Tibial nerve (tissue), 4 donors: ENCODE results near the gene HIPK3. TPM values are rescaled to one million over a fixed set of nuclear protein-coding genes. Genes with fewer than 3 reads are reported as not detected.
A peak's percentile ranks its signal among the peaks of the same experiment; 100 is the strongest.
"Not testable (repeated sequence)": the region's sequence is repeated elsewhere in the genome, so short reads cannot be mapped to it uniquely, and the experiment has no call there.

Source experiments
- DNase-seq, 2 donors: peaks; one replicate each; pipeline ENCODE4 v3.0.0-alpha.2; 2019; ENCODE audit warnings: low spot score in 2 of 2
- H3K27ac ChIP-seq, 4 donors: fragments of 200-600 bp; sonication (generic) in 3 of 4; one replicate each; pipeline ENCODE4 v1.5.1; 2017 to 2019; ENCODE audit warnings: mild to moderate bottlenecking in 1 of 4
- H3K27me3 ChIP-seq, 2 donors: fragments of 200-600 bp; sonication (generic) in 1 of 2; one replicate each; pipeline versions ENCODE4 v1.5.1 to v1.6.0; 2017 to 2019
- H3K36me3 ChIP-seq, 3 donors: fragments of 200-600 bp; sonication (generic); one replicate each; pipeline ENCODE4 v1.5.1; 2018 to 2019
- H3K4me1 ChIP-seq, 4 donors: fragments of 200-600 bp; sonication (generic) in 3 of 4; one replicate each; pipeline ENCODE4 v1.5.1; 2017 to 2019
- H3K4me3 ChIP-seq, 4 donors: fragments of 200-600 bp; sonication (generic) in 3 of 4; one replicate each; pipeline ENCODE4 v1.5.1; 2017 to 2019; ENCODE audit warnings: mild to moderate bottlenecking in 1 of 4, moderate library complexity in 1 of 4
- H3K9me3 ChIP-seq, 4 donors: fragments of 200-600 bp; sonication (generic) in 3 of 4; one replicate each; pipeline ENCODE4 v1.5.1; 2017 to 2019
- CTCF ChIP-seq, 5 experiments: fragments of 200-600 bp in 3 of 5; fragments of 450-650 bp in 2 of 5; sonication (generic) in 3 of 5; IDR thresholded peaks; one replicate each; pipeline ENCODE4 v1.5.1; 2016 to 2019; ENCODE audit warnings: antibody characterized with exemption in 5 of 5, mild to moderate bottlenecking in 3 of 5, moderate library complexity in 2 of 5
- EP300 ChIP-seq, 2 donors: sonication (generic); formaldehyde crosslinking; IDR thresholded peaks; one replicate each; pipeline ENCODE4 v1.6.1; 2017; ENCODE audit warnings: antibody characterized with exemption in 2 of 2, mild to moderate bottlenecking in 1 of 2
- POLR2A ChIP-seq, 2 donors: fragments of 450-650 bp; IDR thresholded peaks; one replicate each; pipeline ENCODE4 v1.6.1; 2017; ENCODE audit warnings: antibody characterized with exemption in 2 of 2, mild to moderate bottlenecking in 2 of 2, moderate library complexity in 2 of 2
- WGBS, 2 donors: methylation state at CpG; one replicate each; pipeline ENCODE4 v1.1.5; 2018; 5-methylcytosine and 5-hydroxymethylcytosine counted together
- total RNA-seq, 4 donors: library from RNA; depleted of rRNA; stranded (reverse); fragments of >200 nt; gene quantifications; one replicate each; pipeline ENCODE4 v1.1.0, GENCODE V29; 2016

HIPK3 gene
- total RNA-seq, 4 donors from 2014 or later, result 212 to 302 (median 246) TPM

- Histone ChIP-seq H3K36me3 (no peaks in the 10 kb centered on the region), H3K9me3 (no peaks in the 10 kb centered on the region), H3K27ac (no peak overlapping the region), H3K27me3 (no peaks in the 10 kb centered on the region), H3K4me3 (no peak overlapping the region), H3K4me1 (peaks cover 0 to 8% (median 0%) of the 10 kb centered on the region in 4 donors)
- no peak for DNase-seq
- TF ChIP-seq EP300 (IDR thresholded peaks at IDR 0.05), result no peak
- peak; percentile 51 to 77 (median 72) for TF ChIP-seq CTCF (IDR thresholded peaks at IDR 0.05)
- WGBS, 2 donors, result 20 to 21% methylated on average over 6 of the region's 6 CpGs
Observed at GRCh38 chr11:33362051-33362910, 105.1 kb downstream of the HIPK3 start.

- Histone ChIP-seq H3K27me3 (no peaks in the 10 kb centered on the region), H3K9me3 (no peaks in the 10 kb centered on the region), H3K4me1 (peaks cover 0 to 7% (median 0%) of the 10 kb centered on the region in 4 donors), H3K36me3 (no peaks in the 10 kb centered on the region), H3K27ac (no peak overlapping the region), H3K4me3 (no peak overlapping the region)
- TF ChIP-seq POLR2A (IDR thresholded peaks at IDR 0.05) (no peak), EP300 (IDR thresholded peaks at IDR 0.05) (no peak), CTCF (IDR thresholded peaks at IDR 0.05) (no peak)
- 85 to 95% methylated on average over 2 of the region's 2 CpGs for WGBS, 2 donors
- DNase-seq, result no peak
Observed at GRCh38 chr11:33366918-33367317, 109.7 kb downstream of the HIPK3 start.

GRCh38 chr11:33368475-33368874, 111.3 kb downstream of the HIPK3 start:
- not testable (repeated sequence) for H3K27me3 ChIP-seq, DNase-seq, H3K4me1 ChIP-seq, H3K27ac ChIP-seq, H3K4me3 ChIP-seq, H3K9me3 ChIP-seq, H3K36me3 ChIP-seq
- WGBS, 2 donors, result 93% methylated on average over 4 of the region's 4 CpGs

- Histone ChIP-seq H3K4me1 (no peaks in the 10 kb centered on the region), H3K27me3 (peaks cover 0 to 3% of the 10 kb centered on the region in 2 donors), H3K27ac (no peak overlapping the region), H3K4me3 (no peak overlapping the region), H3K36me3 (no peaks in the 10 kb centered on the region), H3K9me3 (no peaks in the 10 kb centered on the region)
- no peak for DNase-seq
- WGBS, 2 donors, result 94 to 100% methylated on average over 1 of the region's 1 CpG
- TF ChIP-seq EP300 (IDR thresholded peaks at IDR 0.05), result no peak
- TF ChIP-seq CTCF (IDR thresholded peaks at IDR 0.05), result no peak
- TF ChIP-seq POLR2A (IDR thresholded peaks at IDR 0.05), result no peak
Observed at GRCh38 chr11:33368931-33369330, 111.8 kb downstream of the HIPK3 start.

- Histone ChIP-seq H3K36me3 (no peaks in the 10 kb centered on the region), H3K4me1 (peaks cover 0 to 27% (median 0%) of the 10 kb centered on the region in 4 donors), H3K9me3 (no peaks in the 10 kb centered on the region), H3K4me3 (no peak overlapping the region), H3K27ac (no peak overlapping the region), H3K27me3 (peaks cover 0 to 23% of the 10 kb centered on the region in 2 donors)
- DNase-seq, result no peak
- WGBS, 2 donors, result 75 to 78% methylated on average over 6 of the region's 6 CpGs
- no peak for TF ChIP-seq POLR2A (IDR thresholded peaks at IDR 0.05)
- no peak for TF ChIP-seq EP300 (IDR thresholded peaks at IDR 0.05)
- TF ChIP-seq CTCF (IDR thresholded peaks at IDR 0.05), result no peak
Observed at GRCh38 chr11:33373636-33374035, 116.5 kb downstream of the HIPK3 start.
